Measurements from ENCODE around the gene TCAP. TPM values are rescaled to one million over a fixed set of nuclear protein-coding genes. Genes with fewer than 3 reads are reported as not detected.
A peak's percentile ranks its signal among the peaks of the same experiment; 100 is the strongest.
"Not testable (repeated sequence)": the region's sequence is repeated elsewhere in the genome, so short reads cannot be mapped to it uniquely, and the experiment has no call there.

Gene TCAP
- total RNA-seq, 1 donor from 2014 or later = 5,825 TPM

DNA sequence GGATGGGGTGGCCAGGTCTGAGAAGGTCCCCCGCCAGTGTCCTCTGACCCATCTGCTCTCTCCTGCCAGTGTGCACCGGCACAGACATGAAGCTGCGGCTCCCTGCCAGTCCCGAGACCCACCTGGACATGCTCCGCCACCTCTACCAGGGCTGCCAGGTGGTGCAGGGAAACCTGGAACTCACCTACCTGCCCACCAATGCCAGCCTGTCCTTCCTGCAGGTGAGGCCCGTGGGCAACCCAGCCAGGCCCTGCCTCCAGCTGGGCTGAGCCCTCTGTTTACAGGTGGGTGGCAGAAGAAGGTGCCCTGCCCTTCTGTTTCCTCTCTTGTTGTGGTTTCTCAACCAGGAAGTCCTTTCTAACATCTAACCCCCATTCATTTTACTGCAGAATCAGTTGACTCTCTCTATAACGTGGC is 41.8 kb downstream of the TCAP start:
- Histone ChIP-seq H3K9me3 (replicated peaks) (no peaks in the 10 kb centered on the region), H3K27ac (replicated peaks) (peak overlapping the region; percentile 90), H3K4me3 (no peak overlapping the region), H3K27me3 (ENCODE audit: low read depth) (no peaks in the 10 kb centered on the region), H3K36me3 (peaks cover 52% of the 10 kb centered on the region), H3K4me1 (peaks cover 54% of the 10 kb centered on the region)
- no peak for DNase-seq
- intact Hi-C loops (cut with micrococcal nuclease) = no loop called here
- TF ChIP-seq, protein P1, sequence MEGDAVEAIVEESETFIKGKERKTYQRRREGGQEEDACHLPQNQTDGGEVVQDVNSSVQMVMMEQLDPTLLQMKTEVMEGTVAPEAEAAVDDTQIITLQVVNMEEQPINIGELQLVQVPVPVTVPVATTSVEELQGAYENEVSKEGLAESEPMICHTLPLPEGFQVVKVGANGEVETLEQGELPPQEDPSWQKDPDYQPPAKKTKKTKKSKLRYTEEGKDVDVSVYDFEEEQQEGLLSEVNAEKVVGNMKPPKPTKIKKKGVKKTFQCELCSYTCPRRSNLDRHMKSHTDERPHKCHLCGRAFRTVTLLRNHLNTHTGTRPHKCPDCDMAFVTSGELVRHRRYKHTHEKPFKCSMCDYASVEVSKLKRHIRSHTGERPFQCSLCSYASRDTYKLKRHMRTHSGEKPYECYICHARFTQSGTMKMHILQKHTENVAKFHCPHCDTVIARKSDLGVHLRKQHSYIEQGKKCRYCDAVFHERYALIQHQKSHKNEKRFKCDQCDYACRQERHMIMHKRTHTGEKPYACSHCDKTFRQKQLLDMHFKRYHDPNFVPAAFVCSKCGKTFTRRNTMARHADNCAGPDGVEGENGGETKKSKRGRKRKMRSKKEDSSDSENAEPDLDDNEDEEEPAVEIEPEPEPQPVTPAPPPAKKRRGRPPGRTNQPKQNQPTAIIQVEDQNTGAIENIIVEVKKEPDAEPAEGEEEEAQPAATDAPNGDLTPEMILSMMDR (IDR thresholded peaks at IDR 0.05; ENCODE audit: borderline replicate concordance) = no peak

DNA sequence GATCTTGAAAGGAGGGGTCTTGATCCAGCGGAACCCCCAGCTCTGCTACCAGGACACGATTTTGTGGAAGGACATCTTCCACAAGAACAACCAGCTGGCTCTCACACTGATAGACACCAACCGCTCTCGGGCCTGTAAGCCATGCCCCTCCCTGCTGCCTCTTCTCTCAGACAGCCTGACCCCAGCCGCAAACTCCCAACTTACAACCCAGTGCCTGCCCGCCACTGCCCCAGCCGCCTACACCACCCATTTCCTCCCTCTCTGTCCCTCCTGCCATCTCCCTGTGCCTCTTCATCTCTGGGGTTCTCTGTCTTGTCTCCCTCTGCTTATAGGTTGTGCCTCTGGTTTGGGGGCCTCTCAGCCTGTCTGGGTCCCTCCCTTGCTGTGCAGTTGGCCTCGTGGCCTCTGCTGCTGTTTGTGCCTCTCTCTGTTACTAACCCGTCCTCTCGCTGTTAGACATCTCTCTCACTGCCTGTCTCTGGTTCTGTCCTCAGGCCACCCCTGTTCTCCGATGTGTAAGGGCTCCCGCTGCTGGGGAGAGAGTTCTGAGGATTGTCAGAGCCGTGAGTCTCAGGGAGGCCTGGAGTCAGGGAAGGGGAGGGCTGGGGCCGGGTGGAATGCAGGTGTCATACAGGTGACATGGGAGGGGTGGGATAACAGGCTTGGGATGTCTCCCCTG is 44.3 kb downstream of the TCAP start:
- intact Hi-C loops (cut with micrococcal nuclease) = no loop called here

DNA sequence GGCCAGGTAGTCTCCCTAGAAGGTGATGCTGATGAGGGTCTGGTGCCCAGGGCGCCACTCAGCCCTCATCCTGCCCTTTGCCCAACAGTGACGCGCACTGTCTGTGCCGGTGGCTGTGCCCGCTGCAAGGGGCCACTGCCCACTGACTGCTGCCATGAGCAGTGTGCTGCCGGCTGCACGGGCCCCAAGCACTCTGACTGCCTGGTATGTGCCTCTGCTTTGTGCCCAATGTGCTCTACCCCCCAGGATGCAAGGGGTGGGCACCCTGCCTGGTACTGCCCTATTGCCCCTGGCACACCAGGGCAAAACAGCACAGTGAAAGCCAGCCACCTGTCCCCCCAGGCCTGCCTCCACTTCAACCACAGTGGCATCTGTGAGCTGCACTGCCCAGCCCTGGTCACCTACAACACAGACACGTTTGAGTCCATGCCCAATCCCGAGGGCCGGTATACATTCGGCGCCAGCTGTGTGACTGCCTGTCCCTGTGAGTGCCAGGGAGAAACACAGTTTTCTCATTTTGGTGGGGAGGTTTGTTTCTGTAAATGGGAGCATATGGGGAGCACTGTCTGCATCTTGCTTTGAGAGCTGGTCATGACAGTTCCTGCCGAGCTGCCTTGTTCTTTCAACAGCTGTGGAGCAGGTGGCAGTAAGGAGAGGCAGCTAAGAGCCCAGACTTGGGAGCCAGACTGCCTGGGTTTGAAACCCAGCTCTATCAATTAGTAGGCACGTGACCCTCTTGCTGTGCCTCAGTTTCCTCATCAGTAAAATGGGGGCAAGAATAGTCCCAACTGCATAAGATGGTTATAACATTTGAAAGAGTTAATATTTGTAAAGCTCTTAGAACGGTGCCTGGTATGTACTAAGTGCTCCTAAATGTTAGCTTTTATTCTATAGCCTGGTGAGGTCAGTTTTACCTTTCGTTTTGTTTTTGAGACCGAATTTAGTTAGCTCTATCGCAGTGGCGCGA is 45.1 kb downstream of the TCAP start:
- Histone ChIP-seq H3K36me3 (peaks cover 84% of the 10 kb centered on the region), H3K4me3 (no peak overlapping the region), H3K27me3 (ENCODE audit: low read depth) (no peaks in the 10 kb centered on the region), H3K27ac (replicated peaks) (no peak overlapping the region), H3K9me3 (replicated peaks) (no peaks in the 10 kb centered on the region), H3K4me1 (peaks cover 21% of the 10 kb centered on the region)
- no peak for DNase-seq
- intact Hi-C loops (cut with micrococcal nuclease) = no loop called here
- TF ChIP-seq, protein P1 (IDR thresholded peaks at IDR 0.05; ENCODE audit: borderline replicate concordance) = no peak

More for the DNA sequence above, 44.3 kb downstream of the TCAP start:
- Histone ChIP-seq H3K9me3 (replicated peaks) (no peaks in the 10 kb centered on the region), H3K27ac (replicated peaks) (no peak overlapping the region), H3K4me1 (peaks cover 29% of the 10 kb centered on the region), H3K4me3 (no peak overlapping the region), H3K36me3 (peaks cover 76% of the 10 kb centered on the region), H3K27me3 (ENCODE audit: low read depth) (no peaks in the 10 kb centered on the region)
- DNase-seq = no peak
- TF ChIP-seq, protein P1 (IDR thresholded peaks at IDR 0.05; ENCODE audit: borderline replicate concordance) = no peak

DNA sequence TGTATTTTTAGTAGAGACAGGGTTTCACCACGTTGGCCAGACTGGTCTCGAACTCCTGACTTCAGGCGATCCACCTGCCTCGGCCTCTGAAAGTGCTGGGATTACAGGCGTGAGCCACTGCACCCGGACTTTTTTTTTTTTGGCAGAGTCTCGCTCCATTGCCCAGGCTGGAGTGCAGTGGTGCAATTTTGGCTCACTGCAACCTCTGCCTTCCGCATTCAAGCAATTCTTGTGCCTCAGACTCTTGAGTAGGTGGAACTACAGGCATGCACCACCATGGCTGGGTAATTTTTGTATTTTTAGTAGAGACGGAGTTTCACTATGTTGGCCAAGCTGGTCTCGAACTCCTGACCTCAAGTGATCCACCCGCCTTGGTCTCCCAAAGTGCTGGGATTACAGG is 45.9 kb downstream of the TCAP start:
- intact Hi-C loops (cut with micrococcal nuclease); H3K27ac ChIP-seq (replicated peaks); H3K9me3 ChIP-seq (replicated peaks); DNase-seq; H3K27me3 ChIP-seq (ENCODE audit: low read depth); H3K4me3 ChIP-seq: not testable (repeated sequence)
- H3K4me1 ChIP-seq = peaks cover 20% of the 10 kb centered on the region
- H3K36me3 ChIP-seq = peaks cover 92% of the 10 kb centered on the region

DNA sequence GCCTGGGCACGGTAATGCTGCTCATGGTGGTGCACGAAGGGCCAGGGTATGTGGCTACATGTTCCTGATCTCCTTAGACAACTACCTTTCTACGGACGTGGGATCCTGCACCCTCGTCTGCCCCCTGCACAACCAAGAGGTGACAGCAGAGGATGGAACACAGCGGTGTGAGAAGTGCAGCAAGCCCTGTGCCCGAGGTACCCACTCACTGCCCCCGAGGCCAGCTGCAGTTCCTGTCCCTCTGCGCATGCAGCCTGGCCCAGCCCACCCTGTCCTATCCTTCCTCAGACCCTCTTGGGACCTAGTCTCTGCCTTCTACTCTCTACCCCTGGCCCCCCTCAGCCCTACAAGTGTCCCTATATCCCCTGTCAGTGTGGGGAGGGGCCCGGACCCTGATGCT is 46.7 kb downstream of the TCAP start:
- intact Hi-C loops (cut with micrococcal nuclease) = no loop called here
- Histone ChIP-seq H3K27me3 (ENCODE audit: low read depth) (no peaks in the 10 kb centered on the region), H3K4me3 (no peak overlapping the region), H3K9me3 (replicated peaks) (no peaks in the 10 kb centered on the region), H3K36me3 (peaks cover 96% of the 10 kb centered on the region), H3K27ac (replicated peaks) (no peak overlapping the region), H3K4me1 (peaks cover 20% of the 10 kb centered on the region)
- TF ChIP-seq, protein P1 (IDR thresholded peaks at IDR 0.05; ENCODE audit: borderline replicate concordance) = no peak
- DNase-seq = no peak

Data from left ventricle myocardium inferior (tissue), 1 donor.